NCI-H1417 treated with DMSO at 0.1 percent for 48 hours (cell line): ENCODE data around the gene LRRC41.
"Not testable (repeated sequence)": the region's sequence is repeated elsewhere in the genome, so short reads cannot be mapped to it uniquely, and the experiment has no call there.

Experiments
- DNase-seq: peaks from one replicate; lab custom pipeline; 2025; lab: John Stamatoyannopoulos, UW

Gene LRRC41

DNA sequence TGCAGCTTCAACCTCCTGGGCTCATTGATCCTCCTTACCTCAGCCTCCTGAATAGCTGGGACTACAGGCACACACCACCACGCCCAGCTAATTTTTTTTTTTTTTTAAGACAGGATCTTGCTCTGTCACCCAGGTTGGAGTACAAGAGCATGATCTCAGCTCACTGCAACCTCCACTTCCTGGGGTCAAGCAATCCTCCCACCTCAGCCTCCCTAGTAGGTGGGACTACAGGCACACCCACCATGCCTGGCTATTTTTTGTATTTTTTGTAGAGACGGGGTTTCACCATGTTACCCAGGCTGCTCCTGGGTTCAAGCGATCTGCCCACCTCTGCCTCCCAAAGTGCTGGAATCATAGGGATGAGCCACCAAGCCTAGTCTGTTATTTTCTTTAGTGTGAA is 59.6 kb downstream of the LRRC41 start:
- not testable (repeated sequence) for DNase-seq

DNA sequence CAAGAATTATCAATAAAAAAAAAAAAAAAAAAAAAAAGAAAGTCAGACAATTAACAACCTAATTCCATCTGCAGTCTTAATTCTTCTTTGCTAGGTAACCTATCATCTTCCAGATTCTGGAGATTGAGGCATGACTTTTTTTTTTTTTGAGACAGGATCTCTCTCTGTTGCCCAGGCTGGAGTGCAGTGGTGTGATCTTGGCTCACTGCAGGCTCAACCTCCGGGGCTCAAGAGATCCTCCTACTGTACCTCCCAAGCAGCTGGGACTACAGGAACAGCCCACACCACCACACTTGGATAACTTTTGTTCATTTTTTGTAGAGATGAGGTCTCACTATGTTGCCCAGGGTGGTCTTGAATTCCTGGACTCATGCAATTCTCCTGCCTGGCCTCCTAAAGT is 60.5 kb downstream of the LRRC41 start:
- DNase-seq, result no peak

DNA sequence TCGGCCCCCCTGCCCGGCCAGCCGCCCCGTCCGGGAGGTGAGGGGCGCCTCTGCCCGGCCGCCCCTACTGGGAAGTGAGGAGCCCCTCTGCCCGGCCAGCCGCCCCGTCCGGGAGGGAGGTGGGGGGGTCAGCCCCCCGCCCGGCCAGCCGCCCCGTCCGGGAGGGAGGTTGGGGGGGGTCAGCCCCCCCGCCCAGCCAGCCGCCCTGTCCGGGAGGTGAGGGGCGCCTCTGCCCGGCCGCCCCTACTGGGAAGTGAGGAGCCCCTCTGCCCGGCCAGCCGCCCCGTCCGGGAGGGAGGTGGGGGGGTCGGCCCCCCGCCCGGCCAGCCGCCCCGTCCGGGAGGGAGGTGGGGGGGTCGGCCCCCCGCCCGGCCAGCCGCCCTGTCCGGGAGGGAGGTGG is 61.7 kb downstream of the LRRC41 start:
- not testable (repeated sequence) for DNase-seq

DNA sequence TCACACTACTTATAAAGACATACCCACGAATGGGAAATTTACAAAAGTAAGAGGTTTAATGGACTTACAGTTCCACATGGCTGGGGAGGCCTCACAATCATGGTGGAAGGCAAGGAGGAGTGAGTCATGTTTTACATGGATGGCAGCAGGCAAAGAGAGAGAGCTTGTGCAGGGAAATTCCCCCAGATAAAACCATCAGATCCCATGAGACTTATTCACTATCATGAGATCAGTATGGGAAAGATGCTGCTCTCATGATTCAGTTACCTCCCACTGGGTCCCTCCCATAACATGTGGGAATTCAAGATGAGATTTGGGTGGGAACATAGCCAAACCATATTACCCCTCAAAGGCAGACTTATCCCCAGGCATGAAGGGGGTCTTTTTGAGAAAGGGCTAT is 64.6 kb downstream of the LRRC41 start:
- DNase-seq, result not testable (repeated sequence)

DNA sequence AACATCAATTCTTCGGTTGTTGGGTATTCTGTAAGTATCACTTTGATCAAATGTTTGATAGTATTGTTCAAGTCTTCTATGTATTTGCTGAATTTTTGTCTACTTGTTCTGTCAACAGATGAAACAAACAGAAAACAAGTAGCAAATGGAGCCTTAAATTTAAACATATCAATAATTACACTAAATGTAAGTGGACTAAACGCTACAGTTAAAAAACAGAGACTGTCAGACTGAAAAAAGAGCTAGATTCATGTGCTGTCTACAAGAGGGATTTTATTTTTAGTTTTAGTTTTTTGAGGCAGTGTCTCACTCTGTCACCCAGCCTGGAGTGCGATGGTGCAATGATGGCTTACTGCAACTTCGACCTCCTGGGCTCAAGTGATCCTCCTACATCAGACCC is 66.5 kb downstream of the LRRC41 start:
- no peak for DNase-seq

DNA sequence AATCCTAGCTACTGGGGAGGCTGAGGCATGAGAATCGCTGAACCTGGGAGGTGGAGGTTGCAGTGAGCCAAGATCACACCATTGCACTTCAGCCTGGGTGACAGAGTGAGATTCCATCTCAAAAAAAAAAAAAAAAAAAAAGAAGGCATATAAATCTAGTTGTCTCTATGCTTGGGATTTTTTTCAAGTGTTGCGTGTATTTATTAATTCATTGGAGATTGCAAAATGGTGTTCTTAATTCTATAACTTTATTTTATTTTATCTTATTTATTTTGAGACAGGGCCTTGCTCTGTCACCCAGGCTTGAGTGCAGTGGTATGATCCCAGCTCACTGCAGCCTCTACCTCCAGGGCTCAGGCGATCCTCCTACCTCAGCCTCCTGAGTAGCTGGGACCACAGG is 72.2 kb downstream of the LRRC41 start:
- DNase-seq, result not testable (repeated sequence)
